ENCODE measurements around the gene SIGLEC8. TPM values are rescaled to one million over a fixed set of nuclear protein-coding genes. Genes with fewer than 3 reads are reported as not detected.
"Not testable (repeated sequence)": the region's sequence is repeated elsewhere in the genome, so short reads cannot be mapped to it uniquely, and the experiment has no call there.

SIGLEC8 gene
- total RNA-seq, 1 donor from 2014 or later = not detected

GRCh38 chr19:51431124-51431523, 27.1 kb downstream of the SIGLEC8 start:
- no peak for DNase-seq (ENCODE audit: low spot score)
- no peaks in the 10 kb centered on the region for H3K27me3 Mint-ChIP-seq (ENCODE audit: low read depth)
- H3K4me3 Mint-ChIP-seq (ENCODE audit: unreplicated experiment) = no peak overlapping the region
- H3K4me1 Mint-ChIP-seq (ENCODE audit: low read depth) = no peaks in the 10 kb centered on the region
- H3K36me3 Mint-ChIP-seq (ENCODE audit: low read depth) = no peaks in the 10 kb centered on the region
- no peak for TF ChIP-seq CTCF (IDR thresholded peaks at IDR 0.05)
- no peak overlapping the region for H3K27ac Mint-ChIP-seq (ENCODE audit: unreplicated experiment)
- no peaks in the 10 kb centered on the region for H3K9me3 Mint-ChIP-seq (ENCODE audit: low read depth)

- no peaks in the 10 kb centered on the region for H3K9me3 Mint-ChIP-seq (ENCODE audit: low read depth)
- H3K4me1 Mint-ChIP-seq (ENCODE audit: low read depth) = no peaks in the 10 kb centered on the region
- H3K27me3 Mint-ChIP-seq (ENCODE audit: low read depth) = no peaks in the 10 kb centered on the region
- H3K27ac Mint-ChIP-seq (ENCODE audit: unreplicated experiment) = no peak overlapping the region
- no peak overlapping the region for H3K4me3 Mint-ChIP-seq (ENCODE audit: unreplicated experiment)
- no peaks in the 10 kb centered on the region for H3K36me3 Mint-ChIP-seq (ENCODE audit: low read depth)
- TF ChIP-seq CTCF (IDR thresholded peaks at IDR 0.05) = no peak
- no peak for DNase-seq (ENCODE audit: low spot score)
Measured at GRCh38 chr19:51430221-51430620, 28.0 kb downstream of the SIGLEC8 start.

- no peaks in the 10 kb centered on the region for H3K4me1 Mint-ChIP-seq (ENCODE audit: low read depth)
- no peak for TF ChIP-seq CTCF (IDR thresholded peaks at IDR 0.05)
- no peak for DNase-seq (ENCODE audit: low spot score)
- H3K27ac Mint-ChIP-seq (ENCODE audit: unreplicated experiment) = no peak overlapping the region
- H3K27me3 Mint-ChIP-seq (ENCODE audit: low read depth) = no peaks in the 10 kb centered on the region
- no peaks in the 10 kb centered on the region for H3K9me3 Mint-ChIP-seq (ENCODE audit: low read depth)
- no peak overlapping the region for H3K4me3 Mint-ChIP-seq (ENCODE audit: unreplicated experiment)
- no peaks in the 10 kb centered on the region for H3K36me3 Mint-ChIP-seq (ENCODE audit: low read depth)
Measured at GRCh38 chr19:51427201-51427600, 31.1 kb downstream of the SIGLEC8 start.

GRCh38 chr19:51422053-51422448, 36.2 kb downstream of the SIGLEC8 start:
- no peaks in the 10 kb centered on the region for H3K9me3 Mint-ChIP-seq (ENCODE audit: low read depth)
- TF ChIP-seq CTCF (IDR thresholded peaks at IDR 0.05) = peak; percentile 85
- no peaks in the 10 kb centered on the region for H3K36me3 Mint-ChIP-seq (ENCODE audit: low read depth)
- H3K4me3 Mint-ChIP-seq (ENCODE audit: unreplicated experiment) = no peak overlapping the region
- no peak overlapping the region for H3K27ac Mint-ChIP-seq (ENCODE audit: unreplicated experiment)
- no peak for DNase-seq (ENCODE audit: low spot score)
- no peaks in the 10 kb centered on the region for H3K27me3 Mint-ChIP-seq (ENCODE audit: low read depth)
- no peaks in the 10 kb centered on the region for H3K4me1 Mint-ChIP-seq (ENCODE audit: low read depth)

DNA sequence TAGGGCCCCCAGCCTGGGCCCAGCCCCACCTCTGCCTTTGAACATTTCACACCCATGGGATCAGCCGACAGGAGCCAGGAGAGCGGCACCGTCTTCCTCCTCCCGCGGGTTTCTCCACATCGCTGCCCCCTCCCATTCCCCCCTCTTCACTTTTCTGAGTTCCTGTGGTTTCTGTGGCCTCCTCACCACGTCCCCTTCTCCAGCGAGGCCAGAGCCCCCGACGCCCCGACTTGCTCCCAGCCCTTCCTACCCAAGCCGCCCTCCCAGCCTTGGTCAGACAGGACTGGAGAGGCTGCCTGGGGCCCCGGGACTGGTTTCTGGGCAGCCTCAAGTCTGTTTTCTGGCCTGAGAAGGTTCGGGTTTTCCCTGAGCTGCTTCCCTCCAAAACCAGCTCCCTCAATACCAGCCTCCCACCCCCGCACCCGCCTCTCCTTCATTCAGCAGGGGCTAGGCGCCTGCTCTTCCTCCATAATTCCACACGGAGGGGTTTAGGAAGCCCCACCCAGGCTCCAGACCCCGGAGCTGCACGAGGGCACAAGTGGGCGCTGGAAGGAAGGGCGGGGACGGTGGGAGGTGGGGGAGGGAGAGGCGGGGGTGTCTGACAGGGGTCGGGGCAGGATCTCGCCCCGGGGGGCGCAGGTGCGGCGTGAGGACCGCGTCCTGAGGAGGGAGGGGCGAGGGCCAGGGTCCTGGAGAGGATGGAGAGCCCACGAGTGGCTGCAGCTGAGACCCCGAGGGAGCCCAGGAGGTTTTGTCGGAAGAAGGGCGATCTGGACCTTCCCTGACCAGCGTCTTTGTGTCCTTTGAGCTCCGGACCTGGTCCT, 36.8 kb downstream of the SIGLEC8 start:
- TF ChIP-seq CTCF (IDR thresholded peaks at IDR 0.05) = no peak

GRCh38 chr19:51420511-51420910, 37.7 kb downstream of the SIGLEC8 start:
- not testable (repeated sequence) for H3K27me3 Mint-ChIP-seq (ENCODE audit: low read depth); H3K4me1 Mint-ChIP-seq (ENCODE audit: low read depth)

More for the DNA sequence above, 36.8 kb downstream of the SIGLEC8 start:
- Mint-ChIP-seq H3K27ac (ENCODE audit: unreplicated experiment) (no peak overlapping the region), H3K36me3 (ENCODE audit: low read depth) (no peaks in the 10 kb centered on the region), H3K4me3 (ENCODE audit: unreplicated experiment) (no peak overlapping the region), H3K4me1 (ENCODE audit: low read depth) (no peaks in the 10 kb centered on the region), H3K9me3 (ENCODE audit: low read depth) (no peaks in the 10 kb centered on the region), H3K27me3 (ENCODE audit: low read depth) (no peaks in the 10 kb centered on the region)
- no peak for DNase-seq (ENCODE audit: low spot score)

More at GRCh38 chr19:51420511-51420910, 37.7 kb downstream of the SIGLEC8 start:
- DNase-seq (ENCODE audit: low spot score); H3K36me3 Mint-ChIP-seq (ENCODE audit: low read depth); H3K9me3 Mint-ChIP-seq (ENCODE audit: low read depth); H3K4me3 Mint-ChIP-seq (ENCODE audit: unreplicated experiment); H3K27ac Mint-ChIP-seq (ENCODE audit: unreplicated experiment): not testable (repeated sequence)
